ENCODE data around the gene NECTIN4. TPM values are rescaled to one million over a fixed set of nuclear protein-coding genes. Genes with fewer than 3 reads are reported as not detected.

NECTIN4 gene
- total RNA-seq, 2 donors from 2014 or later: 4.6 to 7.8 TPM

- intact Hi-C loops (cut with DNase I): no loop called here
- Histone ChIP-seq H3K9ac (ENCODE audit: low read depth in 2 of 2, low read length in 2 of 2) (no peak overlapping the region), H3K4me1 (no peaks in the 10 kb centered on the region), H3K27ac (no peak overlapping the region), H3K4me3 (no peak overlapping the region), H3K9me3 (no peaks in the 10 kb centered on the region), H3K27me3 (no peaks in the 10 kb centered on the region), H3K36me3 (no peaks in the 10 kb centered on the region)
- no peak for TF ChIP-seq CTCF (IDR thresholded peaks at IDR 0.05)
- no peak for DNase-seq
These were observed 27.9 kb downstream of the NECTIN4 start for GRCh38 chr1:161061419-161061818.

GRCh38 chr1:161059293-161059692 lies 30.1 kb downstream of the NECTIN4 start:
- Histone ChIP-seq H3K4me3 (no peak overlapping the region), H3K27ac (no peak overlapping the region), H3K4me1 (no peaks in the 10 kb centered on the region), H3K9me3 (no peaks in the 10 kb centered on the region), H3K27me3 (no peaks in the 10 kb centered on the region), H3K36me3 (no peaks in the 10 kb centered on the region), H3K9ac (ENCODE audit: low read depth in 2 of 2, low read length in 2 of 2) (no peak overlapping the region)
- intact Hi-C loops (cut with DNase I): no loop called here
- TF ChIP-seq CTCF (IDR thresholded peaks at IDR 0.05): no peak
- no peak for DNase-seq

GRCh38 chr1:161054805-161055204 lies 34.6 kb downstream of the NECTIN4 start:
- intact Hi-C loops (cut with DNase I): no loop called here
- no peak overlapping the region for H3K4me3 ChIP-seq
- no peaks in the 10 kb centered on the region for H3K36me3 ChIP-seq
- H3K9ac ChIP-seq (ENCODE audit: low read depth in 2 of 2, low read length in 2 of 2): no peak overlapping the region
- no peaks in the 10 kb centered on the region for H3K9me3 ChIP-seq
- no peaks in the 10 kb centered on the region for H3K27me3 ChIP-seq
- no peak overlapping the region for H3K27ac ChIP-seq
- TF ChIP-seq CTCF (IDR thresholded peaks at IDR 0.05): no peak
- no peak for DNase-seq
- no peaks in the 10 kb centered on the region for H3K4me1 ChIP-seq

GRCh38 chr1:161054232-161054631 lies 35.1 kb downstream of the NECTIN4 start:
- no peak for DNase-seq
- intact Hi-C loops (cut with DNase I): no loop called here
- no peaks in the 10 kb centered on the region for H3K4me1 ChIP-seq
- H3K9ac ChIP-seq (ENCODE audit: low read depth in 2 of 2, low read length in 2 of 2): no peak overlapping the region
- no peak overlapping the region for H3K4me3 ChIP-seq
- no peaks in the 10 kb centered on the region for H3K27me3 ChIP-seq
- no peaks in the 10 kb centered on the region for H3K36me3 ChIP-seq
- no peak for TF ChIP-seq CTCF (IDR thresholded peaks at IDR 0.05)
- no peak overlapping the region for H3K27ac ChIP-seq
- no peaks in the 10 kb centered on the region for H3K9me3 ChIP-seq

GRCh38 chr1:161052899-161053298 lies 36.5 kb downstream of the NECTIN4 start:
- intact Hi-C loops (cut with DNase I): no loop called here
- no peaks in the 10 kb centered on the region for H3K9me3 ChIP-seq
- H3K4me1 ChIP-seq: no peaks in the 10 kb centered on the region
- no peak overlapping the region for H3K9ac ChIP-seq (ENCODE audit: low read depth in 2 of 2, low read length in 2 of 2)
- DNase-seq: no peak
- no peak overlapping the region for H3K27ac ChIP-seq
- H3K36me3 ChIP-seq: no peaks in the 10 kb centered on the region
- H3K27me3 ChIP-seq: no peaks in the 10 kb centered on the region
- no peak overlapping the region for H3K4me3 ChIP-seq
- TF ChIP-seq CTCF (IDR thresholded peaks at IDR 0.05): no peak

GRCh38 chr1:161051219-161051618 lies 38.1 kb downstream of the NECTIN4 start:
- no peak for TF ChIP-seq CTCF (IDR thresholded peaks at IDR 0.05)
- intact Hi-C loops (cut with DNase I): no loop called here
- H3K9me3 ChIP-seq: no peaks in the 10 kb centered on the region
- H3K36me3 ChIP-seq: no peaks in the 10 kb centered on the region
- no peak overlapping the region for H3K27ac ChIP-seq
- no peak overlapping the region for H3K4me3 ChIP-seq
- no peaks in the 10 kb centered on the region for H3K4me1 ChIP-seq
- no peak overlapping the region for H3K9ac ChIP-seq (ENCODE audit: low read depth in 2 of 2, low read length in 2 of 2)
- DNase-seq: no peak
- H3K27me3 ChIP-seq: no peaks in the 10 kb centered on the region
